OCI-LY7 (cell line): Measurements from ENCODE around the gene UBE3B.

Source experiments
- CTCF ChIP-seq: fragments of 200-600 bp; sonication (generic); conservative IDR thresholded peaks from 2 replicates; pipeline ENCODE4 v1.5.1; 2014; ENCODE audit warnings: mild to moderate bottlenecking, antibody characterized with exemption, low read length, moderate library complexity, mixed read lengths
- EZH2phosphoT487 ChIP-seq: fragments of 200-600 bp; sonication (generic); IDR thresholded peaks from 2 replicates; pipeline ENCODE4 v1.6.1; 2018; ENCODE audit warnings: low read depth, borderline replicate concordance, mild to moderate bottlenecking, mixed run types, antibody characterized with exemption, low read length, moderate library complexity, mixed read lengths

GRCh38 chr12:109447482-109447881, 30.0 kb upstream of the UBE3B start:
- TF ChIP-seq CTCF (no peak), EZH2phosphoT487 (no peak)
